ENCODE data around the gene CNN2. TPM values are rescaled to one million over a fixed set of nuclear protein-coding genes. Genes with fewer than 3 reads are reported as not detected.
A peak's percentile ranks its signal among the peaks of the same experiment; 100 is the strongest.

CNN2 gene
- total and polyA plus RNA-seq, 9 of the 15 experiments (the other 6 are each of a cell fraction or from before 2014, with no cell fraction given) = 12.1 to 174 (median 52.7) TPM

- no TSS peak for BruUV-seq (replicated peaks)
- peak; percentile 36 for TF ChIP-seq CTCFL (IDR thresholded peaks at IDR 0.05; ENCODE audit: borderline replicate concordance, insufficient read depth, low read depth, low read length, poor library complexity, severe bottlenecking)
- TF ChIP-seq NUFIP1 (IDR thresholded peaks at IDR 0.05; ENCODE audit: partially characterized antibody) = no peak
- TF ChIP-seq MNT (conservative IDR thresholded peaks at IDR 0.05) = no peak
- TF ChIP-seq CTCF (IDR thresholded peaks at IDR 0.05 in 2 of 3, conservative IDR thresholded peaks at IDR 0.05 in 1 of 3; ENCODE audit: insufficient read depth in 2 of 3, low read depth in 1 of 3, low read length in 3 of 3) = peak in 1 of 3 experiments; percentile 5; a peak in 1 of 6 replicates
- no peak for TF ChIP-seq MEF2A (IDR thresholded peaks at IDR 0.05; ENCODE audit: control insufficient read depth, low read depth, low read length)
- no peak for TF ChIP-seq ARID3A (IDR thresholded peaks at IDR 0.05; ENCODE audit: borderline replicate concordance, low read depth, low read length)
- no peak for TF ChIP-seq DEAF1 (CRISPR knock-in tag; IDR thresholded peaks at IDR 0.05)
- no peak for TF ChIP-seq ZC3H4 (CRISPR knock-in tag; IDR thresholded peaks at IDR 0.05; ENCODE audit: borderline replicate concordance)
- no peak for TF ChIP-seq PKNOX1 (IDR thresholded peaks at IDR 0.05)
Measured at GRCh38 chr19:1006711-1007398, 19.6 kb upstream of the CNN2 start.

More at GRCh38 chr19:1006711-1007398, 19.6 kb upstream of the CNN2 start:
- no peaks in the 10 kb centered on the region for H3K27me3 ChIP-seq (ENCODE audit: control insufficient read depth in 2 of 2, insufficient read depth in 2 of 2, low read length in 2 of 2)
- intact Hi-C loops (cut with micrococcal nuclease) = no loop called here
- no peak overlapping the region for H3K4me2 ChIP-seq (ENCODE audit: insufficient read depth, low read length)
- ATAC-seq (no peak), FAIRE-seq (no peak), DNase-seq (ENCODE audit: extremely low read depth in 1 of 4, low spot score in 3 of 4) (no peak)
- ChIA-PET POLR2A (interaction anchor here (0.6 to 1.0 kb wide), 3 partner anchors 10 to 21 kb away, joined by 3 to 4 read pairs (median 3); no protein-coding TSS in a partner anchor), CTCF (ENCODE audit: low intra/inter-chr PET ratio) (no interaction called here)
- no peak overlapping the region for H3K27ac ChIP-seq (ENCODE audit: extremely low read depth, low read depth, low read length)
- no peaks in the 10 kb centered on the region for H3K79me2 ChIP-seq (ENCODE audit: control insufficient read depth, insufficient read depth, low read length)
- H2AFZ ChIP-seq (ENCODE audit: low read depth, low read length) = no peak overlapping the region
- WGBS (ENCODE audit: insufficient coverage, low coverage, missing lambda C conversion rate) = 65% methylated on average over 27 of the region's 27 CpGs
- in situ Hi-C loops (cut with MboI) = no loop called here
- H3K36me3 ChIP-seq (ENCODE audit: control insufficient read depth, insufficient read depth, low read length) = peaks cover 28% of the 10 kb centered on the region; the same call in 1 of the 3 replicates
- H3K4me3 ChIP-seq = no peak overlapping the region
- no peaks in the 10 kb centered on the region for H4K20me1 ChIP-seq (replicated peaks; ENCODE audit: control insufficient read depth, insufficient read depth, low read length)
- no peaks in the 10 kb centered on the region for H3K9me3 ChIP-seq (replicated peaks; ENCODE audit: control insufficient read depth, insufficient read depth, low read depth, low read length)
- H3K9ac ChIP-seq (ENCODE audit: insufficient read depth in 1 of 2, low read depth in 2 of 2, low read length in 2 of 2) = peak overlapping the region in 1 of 2 experiments; percentile 45; a peak in 1 of 4 replicates
- H3K9me1 ChIP-seq (ENCODE audit: control insufficient read depth, insufficient read depth, low read length) = no peaks in the 10 kb centered on the region
- peaks cover 0 to 70% of the 10 kb centered on the region in 2 experiments; a peak in 2 of 5 replicates for H3K4me1 ChIP-seq (replicated peaks in 1 of 2; ENCODE audit: control insufficient read depth in 2 of 2, insufficient read depth in 2 of 2, low read length in 2 of 2)
